Measurements from ENCODE around the gene EIF2S2.
A peak's percentile ranks its signal among the peaks of the same experiment; 100 is the strongest.
"Not testable (repeated sequence)": the region's sequence is repeated elsewhere in the genome, so short reads cannot be mapped to it uniquely, and the experiment has no call there.

Gene EIF2S2, protein sequence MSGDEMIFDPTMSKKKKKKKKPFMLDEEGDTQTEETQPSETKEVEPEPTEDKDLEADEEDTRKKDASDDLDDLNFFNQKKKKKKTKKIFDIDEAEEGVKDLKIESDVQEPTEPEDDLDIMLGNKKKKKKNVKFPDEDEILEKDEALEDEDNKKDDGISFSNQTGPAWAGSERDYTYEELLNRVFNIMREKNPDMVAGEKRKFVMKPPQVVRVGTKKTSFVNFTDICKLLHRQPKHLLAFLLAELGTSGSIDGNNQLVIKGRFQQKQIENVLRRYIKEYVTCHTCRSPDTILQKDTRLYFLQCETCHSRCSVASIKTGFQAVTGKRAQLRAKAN

DNA sequence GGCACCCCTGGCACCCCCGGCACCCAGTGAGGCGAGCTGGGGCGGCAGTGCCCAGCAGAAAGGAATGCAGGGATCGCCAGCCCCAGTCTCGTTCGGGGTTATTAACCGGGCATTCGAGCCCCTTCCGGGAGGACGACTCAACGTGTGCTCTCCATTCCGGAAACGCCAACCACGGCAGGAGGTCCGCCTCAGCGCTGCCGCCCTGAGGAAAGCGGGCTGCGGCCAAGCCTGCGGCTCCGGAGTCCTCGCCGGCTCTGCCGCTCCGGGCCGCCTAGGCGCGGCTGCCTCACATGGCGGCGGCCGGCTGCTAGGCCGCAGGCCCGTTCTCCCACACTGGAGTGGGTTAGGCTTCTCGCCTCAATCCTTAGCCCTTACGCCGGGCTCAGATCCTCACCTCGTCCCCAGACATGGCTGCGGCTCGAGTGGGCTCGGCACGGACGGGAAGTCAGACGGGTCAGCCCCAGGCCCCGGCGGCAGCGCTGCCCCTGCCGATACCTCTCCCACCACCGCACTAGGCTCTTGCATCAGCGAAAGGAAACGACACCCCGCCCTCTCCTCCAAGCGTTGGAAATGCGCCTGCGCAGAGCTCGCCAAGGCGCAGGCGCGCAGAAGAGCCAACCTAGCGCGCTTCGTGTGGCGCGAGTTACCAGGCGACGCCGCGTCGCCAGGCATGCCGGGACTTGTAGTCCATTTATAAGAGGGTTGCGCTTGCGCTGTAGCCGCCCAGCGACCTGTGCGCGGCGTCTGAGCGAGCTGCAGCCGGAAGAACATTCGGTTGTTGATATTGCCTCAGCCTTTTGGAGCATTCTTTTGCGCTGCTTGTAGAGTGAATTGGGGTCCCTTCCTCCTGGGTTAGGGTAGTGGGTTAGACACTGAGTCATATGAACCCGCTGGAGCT is at the start of gene EIF2S2:
Gene EIF2S2, minus strand, starts transcription at position 542 of the 898 bp plus-strand sequence. Its CDS starts 133 bp downstream, at position 409.
- TF ChIP-seq, protein P1, sequence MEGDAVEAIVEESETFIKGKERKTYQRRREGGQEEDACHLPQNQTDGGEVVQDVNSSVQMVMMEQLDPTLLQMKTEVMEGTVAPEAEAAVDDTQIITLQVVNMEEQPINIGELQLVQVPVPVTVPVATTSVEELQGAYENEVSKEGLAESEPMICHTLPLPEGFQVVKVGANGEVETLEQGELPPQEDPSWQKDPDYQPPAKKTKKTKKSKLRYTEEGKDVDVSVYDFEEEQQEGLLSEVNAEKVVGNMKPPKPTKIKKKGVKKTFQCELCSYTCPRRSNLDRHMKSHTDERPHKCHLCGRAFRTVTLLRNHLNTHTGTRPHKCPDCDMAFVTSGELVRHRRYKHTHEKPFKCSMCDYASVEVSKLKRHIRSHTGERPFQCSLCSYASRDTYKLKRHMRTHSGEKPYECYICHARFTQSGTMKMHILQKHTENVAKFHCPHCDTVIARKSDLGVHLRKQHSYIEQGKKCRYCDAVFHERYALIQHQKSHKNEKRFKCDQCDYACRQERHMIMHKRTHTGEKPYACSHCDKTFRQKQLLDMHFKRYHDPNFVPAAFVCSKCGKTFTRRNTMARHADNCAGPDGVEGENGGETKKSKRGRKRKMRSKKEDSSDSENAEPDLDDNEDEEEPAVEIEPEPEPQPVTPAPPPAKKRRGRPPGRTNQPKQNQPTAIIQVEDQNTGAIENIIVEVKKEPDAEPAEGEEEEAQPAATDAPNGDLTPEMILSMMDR (IDR thresholded peaks at IDR 0.05; ENCODE audit: insufficient read depth, low read depth, low read length, missing control alignments): no peak
- DNase-seq (ENCODE audit: low read depth): peak; percentile 100
- peak within 1 kb of the TSS; percentile 95 for H3K4me3 ChIP-seq (ENCODE audit: low read depth, low read length)

DNA sequence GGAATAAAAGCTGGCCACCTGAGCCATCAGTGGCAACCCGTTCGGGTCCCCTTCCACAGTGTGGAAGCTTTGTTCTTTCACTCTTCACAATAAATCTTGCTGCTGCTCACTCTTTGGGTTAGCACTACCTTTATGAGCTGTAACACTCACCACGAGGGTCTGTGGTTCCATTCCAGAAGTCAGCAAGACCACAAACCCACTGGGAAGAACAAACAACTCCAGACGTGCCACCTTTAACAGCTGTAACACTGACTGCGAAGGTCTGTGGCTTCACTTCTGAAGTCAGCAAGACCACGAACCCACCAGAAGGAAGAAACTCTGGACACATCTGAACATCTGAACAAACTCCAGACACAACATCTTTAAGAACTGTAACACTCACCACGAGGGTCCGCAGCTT is 45.7 kb upstream of the EIF2S2 start:
- not testable (repeated sequence) for DNase-seq (ENCODE audit: low read depth); H3K4me3 ChIP-seq (ENCODE audit: low read depth, low read length)

DNA sequence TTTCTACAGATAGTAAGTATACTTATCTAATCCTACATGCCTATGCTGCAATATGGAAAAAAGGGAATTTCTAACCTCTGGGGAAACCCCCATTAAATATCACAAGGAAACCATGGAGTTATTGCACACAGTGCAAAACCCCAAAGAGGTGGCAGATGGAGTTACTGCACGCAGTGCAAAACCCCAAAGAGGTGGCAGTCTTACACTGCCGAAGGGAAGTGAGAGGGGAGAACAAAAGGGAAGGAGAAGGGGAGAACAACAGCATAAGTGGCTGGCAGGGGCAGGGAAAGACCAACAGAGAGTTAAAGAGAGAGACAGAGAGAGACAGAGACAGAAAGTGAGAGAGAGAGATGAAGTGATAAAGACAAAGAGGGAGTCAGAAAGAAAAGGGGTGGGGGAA is 43.8 kb upstream of the EIF2S2 start:
- H3K4me3 ChIP-seq (ENCODE audit: low read depth, low read length): no peak overlapping the region
- TF ChIP-seq, protein P1 (IDR thresholded peaks at IDR 0.05; ENCODE audit: insufficient read depth, low read depth, low read length, missing control alignments): no peak
- no peak for DNase-seq (ENCODE audit: low read depth)

DNA sequence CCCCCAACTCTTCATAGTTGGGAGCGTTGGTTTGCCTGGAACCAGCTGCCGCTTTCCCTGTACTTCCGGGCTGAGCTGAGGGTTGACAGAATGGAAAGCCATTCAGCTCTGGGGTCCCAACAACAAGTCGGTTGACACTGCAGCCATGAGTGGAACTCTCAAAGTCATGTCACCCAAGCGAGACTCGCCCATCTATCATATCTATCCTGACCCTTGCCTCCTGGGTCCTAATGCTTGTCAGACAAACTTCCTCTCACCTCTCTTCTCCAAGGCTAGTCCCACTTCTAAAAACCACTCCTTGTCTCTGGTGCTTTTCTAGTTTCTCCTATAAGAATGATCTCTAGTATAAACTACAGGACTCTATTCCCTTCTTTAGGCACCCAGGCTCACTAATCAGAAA is 41.1 kb upstream of the EIF2S2 start:
- not testable (repeated sequence) for H3K4me3 ChIP-seq (ENCODE audit: low read depth, low read length); DNase-seq (ENCODE audit: low read depth)

DNA sequence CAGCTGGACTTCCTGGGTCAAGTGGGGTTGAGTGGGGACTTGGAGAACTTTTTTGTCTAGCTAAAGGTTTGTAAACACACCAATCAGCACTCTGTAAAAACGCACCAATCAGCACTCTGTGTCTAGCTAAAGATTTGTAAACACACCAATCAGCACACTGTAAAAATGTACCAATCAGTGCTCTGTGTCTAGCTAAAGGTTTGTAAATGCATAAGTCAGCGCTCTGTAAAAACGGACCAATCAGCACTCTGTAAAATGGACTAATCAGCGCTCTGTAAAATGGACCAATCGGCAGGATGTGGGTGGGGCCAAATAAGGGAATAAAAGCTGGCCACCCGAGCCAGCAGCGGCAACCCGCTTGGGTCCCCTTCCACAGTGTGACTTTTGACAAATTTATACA is 40.0 kb upstream of the EIF2S2 start:
- DNase-seq (ENCODE audit: low read depth); H3K4me3 ChIP-seq (ENCODE audit: low read depth, low read length): not testable (repeated sequence)

DNA sequence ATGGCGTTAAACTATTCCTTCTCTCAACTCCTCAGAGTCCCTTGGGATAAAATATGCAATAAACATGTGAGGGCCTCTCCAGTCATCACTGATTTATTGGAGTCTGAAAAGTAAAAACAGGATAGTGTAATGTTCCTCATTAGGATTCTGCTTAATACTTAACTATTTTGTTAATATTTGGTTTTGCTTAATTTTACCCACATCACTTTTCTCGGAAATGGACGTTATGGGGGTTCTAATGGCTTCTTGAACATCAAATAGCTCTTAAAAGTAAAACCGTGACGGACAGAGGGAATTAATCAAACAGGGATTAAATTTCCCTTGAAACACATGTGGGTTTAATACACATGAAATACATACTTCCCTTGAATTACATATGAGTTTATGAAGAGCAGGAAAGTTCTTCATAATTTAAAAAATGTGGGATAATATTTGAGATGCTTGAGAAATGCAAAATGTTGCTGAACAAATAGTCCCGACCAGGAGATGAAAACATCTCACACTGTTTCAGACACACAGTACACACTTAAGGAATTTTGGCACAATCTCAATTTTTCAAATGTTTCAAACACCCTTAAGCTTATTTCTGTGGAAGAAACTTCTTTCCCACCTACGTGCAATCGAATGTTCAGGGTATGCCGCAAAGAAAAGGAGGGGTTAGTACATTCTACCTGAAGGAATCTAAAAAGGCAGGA is 38.4 kb upstream of the EIF2S2 start:
- TF ChIP-seq, protein P1 (IDR thresholded peaks at IDR 0.05; ENCODE audit: insufficient read depth, low read depth, low read length, missing control alignments): no peak
- DNase-seq (ENCODE audit: low read depth): no peak
- H3K4me3 ChIP-seq (ENCODE audit: low read depth, low read length): no peak overlapping the region

DNA sequence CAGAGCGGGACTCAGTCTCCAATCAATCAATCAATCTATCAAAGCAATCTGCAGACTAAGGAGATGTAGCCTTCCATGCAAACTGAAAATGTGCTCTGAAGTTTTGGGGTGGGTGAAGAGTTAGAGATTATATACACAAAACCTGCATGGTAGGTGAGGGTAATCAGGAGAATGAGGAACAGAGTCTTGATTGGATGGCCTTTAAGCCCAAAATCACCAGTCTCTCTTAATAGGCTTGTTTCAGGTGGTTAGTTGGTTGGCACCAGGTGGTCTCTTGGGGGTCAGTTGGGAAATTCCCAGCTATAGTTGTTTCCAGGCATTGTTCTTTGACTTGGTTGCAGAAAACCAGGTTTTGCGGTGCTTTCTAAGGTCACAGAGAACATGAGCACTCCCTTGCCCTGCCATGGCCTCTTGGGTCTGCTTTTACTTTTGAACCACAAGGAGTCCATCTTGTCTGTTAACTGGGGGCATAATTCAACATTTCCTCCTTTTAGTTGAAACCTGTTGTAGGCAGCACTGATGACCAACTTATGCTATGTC is 33.3 kb upstream of the EIF2S2 start:
- TF ChIP-seq, protein P1 (IDR thresholded peaks at IDR 0.05; ENCODE audit: insufficient read depth, low read depth, low read length, missing control alignments): no peak
- DNase-seq (ENCODE audit: low read depth): peak; percentile 11
- no peak overlapping the region for H3K4me3 ChIP-seq (ENCODE audit: low read depth, low read length)

DNA sequence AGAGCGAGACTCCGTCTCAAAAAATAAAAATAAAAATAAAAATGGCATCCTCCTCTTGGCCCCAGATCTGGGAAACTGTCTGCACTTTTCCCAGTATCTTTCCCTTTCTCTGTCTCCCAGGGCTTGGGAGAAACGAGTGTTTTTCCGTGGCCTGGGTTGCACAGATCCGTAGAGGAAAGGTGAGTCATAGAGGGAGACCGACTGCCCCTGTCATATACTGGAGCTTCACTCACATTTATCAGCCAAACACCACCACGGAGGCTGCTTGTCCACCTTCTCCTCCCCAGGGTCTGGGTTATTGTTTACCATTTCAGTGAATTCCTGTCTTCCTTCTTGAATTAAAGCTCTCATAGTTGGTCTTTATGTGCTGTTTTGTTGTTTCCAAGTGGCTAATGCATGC is 31.9 kb upstream of the EIF2S2 start:
- TF ChIP-seq, protein P1 (IDR thresholded peaks at IDR 0.05; ENCODE audit: insufficient read depth, low read depth, low read length, missing control alignments): no peak
- H3K4me3 ChIP-seq (ENCODE audit: low read depth, low read length): no peak overlapping the region
- no peak for DNase-seq (ENCODE audit: low read depth)

Measured in GM12865 (cell line).